DOHH2 (cell line): Measurements from ENCODE around the gene ST3GAL3.

ENCODE experiments used
- EZH2phosphoT487 ChIP-seq: fragments of 200-600 bp; sonication (generic); IDR thresholded peaks from 2 replicates; pipeline ENCODE4 v1.6.1; 2017; ENCODE audit warnings: borderline replicate concordance, mild to moderate bottlenecking, antibody characterized with exemption, low read length, moderate library complexity, mixed read lengths
- TF ChIP-seq, protein P1 (sequence below): fragments of 200-600 bp; sonication (generic); IDR thresholded peaks from one replicate; pipeline ENCODE4 v1.5.1; 2014; ENCODE audit warnings: antibody characterized with exemption, mild to moderate bottlenecking, low read depth, low read length; ENCODE audit not compliant: poor library complexity, severe bottlenecking

DNA sequence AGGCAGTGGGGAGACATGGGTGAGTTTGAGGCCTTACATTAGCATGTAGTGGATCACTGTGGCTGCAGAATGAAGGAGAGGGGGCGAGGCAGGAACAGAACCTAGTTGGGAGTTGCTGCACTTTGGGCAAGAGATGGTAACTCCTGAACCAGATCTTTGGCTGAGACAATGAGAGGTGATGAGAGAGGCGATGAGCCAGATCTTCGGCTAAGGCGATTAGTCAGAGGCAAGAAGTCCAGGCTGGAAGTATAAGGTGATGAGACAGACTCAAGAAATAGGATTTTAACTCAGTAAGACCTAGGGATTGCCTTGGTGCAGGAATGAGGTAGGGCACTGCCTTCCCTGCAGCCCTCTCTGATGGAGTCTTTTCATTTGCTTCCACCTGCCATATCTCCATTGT lies 217.2 kb downstream of the ST3GAL3 start:
- TF ChIP-seq, protein P1, sequence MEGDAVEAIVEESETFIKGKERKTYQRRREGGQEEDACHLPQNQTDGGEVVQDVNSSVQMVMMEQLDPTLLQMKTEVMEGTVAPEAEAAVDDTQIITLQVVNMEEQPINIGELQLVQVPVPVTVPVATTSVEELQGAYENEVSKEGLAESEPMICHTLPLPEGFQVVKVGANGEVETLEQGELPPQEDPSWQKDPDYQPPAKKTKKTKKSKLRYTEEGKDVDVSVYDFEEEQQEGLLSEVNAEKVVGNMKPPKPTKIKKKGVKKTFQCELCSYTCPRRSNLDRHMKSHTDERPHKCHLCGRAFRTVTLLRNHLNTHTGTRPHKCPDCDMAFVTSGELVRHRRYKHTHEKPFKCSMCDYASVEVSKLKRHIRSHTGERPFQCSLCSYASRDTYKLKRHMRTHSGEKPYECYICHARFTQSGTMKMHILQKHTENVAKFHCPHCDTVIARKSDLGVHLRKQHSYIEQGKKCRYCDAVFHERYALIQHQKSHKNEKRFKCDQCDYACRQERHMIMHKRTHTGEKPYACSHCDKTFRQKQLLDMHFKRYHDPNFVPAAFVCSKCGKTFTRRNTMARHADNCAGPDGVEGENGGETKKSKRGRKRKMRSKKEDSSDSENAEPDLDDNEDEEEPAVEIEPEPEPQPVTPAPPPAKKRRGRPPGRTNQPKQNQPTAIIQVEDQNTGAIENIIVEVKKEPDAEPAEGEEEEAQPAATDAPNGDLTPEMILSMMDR = no peak
- no peak for TF ChIP-seq EZH2phosphoT487
